ENCODE data around the gene POLR2E.

POLR2E gene

GRCh38 chr19:1076951-1077350, 18.2 kb downstream of the POLR2E start:
- Histone ChIP-seq H3K4me2 (ENCODE audit: low read length) (peak overlapping the region; percentile 66), H4K20me1 (ENCODE audit: control insufficient read depth, insufficient read depth, low read depth, low read length) (no peaks in the 10 kb centered on the region), H3K27me3 (ENCODE audit: control insufficient read depth, low read length) (no peaks in the 10 kb centered on the region), H3K9me2 (replicated peaks; ENCODE audit: control insufficient read depth, low read length) (no peaks in the 10 kb centered on the region), H3K9me3 (ENCODE audit: control insufficient read depth, insufficient read depth, low read length) (no peaks in the 10 kb centered on the region), H3K27ac (ENCODE audit: low read depth, low read length) (peak overlapping the region; percentile 89), H3K4me3 (ENCODE audit: low read length) (peak overlapping the region; percentile 51), H3F3A (ENCODE audit: control insufficient read depth, insufficient read depth) (peaks cover 26% of the 10 kb centered on the region), H3K36me3 (ENCODE audit: control insufficient read depth, low read length) (peaks cover 77% of the 10 kb centered on the region), H3K79me2 (ENCODE audit: control insufficient read depth, low read length) (peaks cover 39% of the 10 kb centered on the region), H3K4me1 (ENCODE audit: control insufficient read depth, low read length) (peaks cover 54% of the 10 kb centered on the region)
- no peak for TF ChIP-seq CTCF (IDR thresholded peaks at IDR 0.05; ENCODE audit: low read depth, low read length, poor library complexity, severe bottlenecking)
- no peak for TF ChIP-seq EZH2phosphoT487 (IDR thresholded peaks at IDR 0.05; ENCODE audit: borderline replicate concordance, low read length)

GRCh38 chr19:1076046-1076386, 19.2 kb downstream of the POLR2E start:
- peaks cover 26% of the 10 kb centered on the region for H3F3A ChIP-seq (ENCODE audit: control insufficient read depth, insufficient read depth)
- H3K4me3 ChIP-seq (ENCODE audit: low read length): peak overlapping the region; percentile 75; the same call in 1 of the 2 replicates
- no peaks in the 10 kb centered on the region for H3K27me3 ChIP-seq (ENCODE audit: control insufficient read depth, low read length)
- no peaks in the 10 kb centered on the region for H4K20me1 ChIP-seq (ENCODE audit: control insufficient read depth, insufficient read depth, low read depth, low read length)
- H3K27ac ChIP-seq (ENCODE audit: low read depth, low read length): peak overlapping the region; percentile 89
- H3K9me3 ChIP-seq (ENCODE audit: control insufficient read depth, insufficient read depth, low read length): no peaks in the 10 kb centered on the region
- peaks cover 50% of the 10 kb centered on the region for H3K4me1 ChIP-seq (ENCODE audit: control insufficient read depth, low read length)
- no peaks in the 10 kb centered on the region for H3K9me2 ChIP-seq (replicated peaks; ENCODE audit: control insufficient read depth, low read length)
- peak overlapping the region; percentile 98 for H3K4me2 ChIP-seq (ENCODE audit: low read length)
- TF ChIP-seq EZH2phosphoT487 (IDR thresholded peaks at IDR 0.05; ENCODE audit: borderline replicate concordance, low read length) (no peak), CTCF (IDR thresholded peaks at IDR 0.05; ENCODE audit: low read depth, low read length, poor library complexity, severe bottlenecking) (no peak)
- peaks cover 45% of the 10 kb centered on the region for H3K79me2 ChIP-seq (ENCODE audit: control insufficient read depth, low read length)
- peaks cover 68% of the 10 kb centered on the region for H3K36me3 ChIP-seq (ENCODE audit: control insufficient read depth, low read length)

GRCh38 chr19:1074544-1075283, 20.5 kb downstream of the POLR2E start:
- H3F3A ChIP-seq (ENCODE audit: control insufficient read depth, insufficient read depth): peaks cover 28% of the 10 kb centered on the region
- TF ChIP-seq CTCF (IDR thresholded peaks at IDR 0.05; ENCODE audit: low read depth, low read length, poor library complexity, severe bottlenecking) (no peak), EZH2phosphoT487 (IDR thresholded peaks at IDR 0.05; ENCODE audit: borderline replicate concordance, low read length) (no peak)
- peak overlapping the region; percentile 75 for H3K4me3 ChIP-seq (ENCODE audit: low read length)
- peaks cover 61% of the 10 kb centered on the region for H3K36me3 ChIP-seq (ENCODE audit: control insufficient read depth, low read length)
- H3K9me2 ChIP-seq (replicated peaks; ENCODE audit: control insufficient read depth, low read length): no peaks in the 10 kb centered on the region
- peaks cover 53% of the 10 kb centered on the region for H3K4me1 ChIP-seq (ENCODE audit: control insufficient read depth, low read length)
- no peaks in the 10 kb centered on the region for H3K27me3 ChIP-seq (ENCODE audit: control insufficient read depth, low read length)
- peak overlapping the region; percentile 98 for H3K4me2 ChIP-seq (ENCODE audit: low read length)
- H4K20me1 ChIP-seq (ENCODE audit: control insufficient read depth, insufficient read depth, low read depth, low read length): no peaks in the 10 kb centered on the region
- H3K27ac ChIP-seq (ENCODE audit: low read depth, low read length): peak overlapping the region; percentile 89
- no peaks in the 10 kb centered on the region for H3K9me3 ChIP-seq (ENCODE audit: control insufficient read depth, insufficient read depth, low read length)
- peaks cover 57% of the 10 kb centered on the region for H3K79me2 ChIP-seq (ENCODE audit: control insufficient read depth, low read length)
